ENCODE results near the gene ADD1.

DNA sequence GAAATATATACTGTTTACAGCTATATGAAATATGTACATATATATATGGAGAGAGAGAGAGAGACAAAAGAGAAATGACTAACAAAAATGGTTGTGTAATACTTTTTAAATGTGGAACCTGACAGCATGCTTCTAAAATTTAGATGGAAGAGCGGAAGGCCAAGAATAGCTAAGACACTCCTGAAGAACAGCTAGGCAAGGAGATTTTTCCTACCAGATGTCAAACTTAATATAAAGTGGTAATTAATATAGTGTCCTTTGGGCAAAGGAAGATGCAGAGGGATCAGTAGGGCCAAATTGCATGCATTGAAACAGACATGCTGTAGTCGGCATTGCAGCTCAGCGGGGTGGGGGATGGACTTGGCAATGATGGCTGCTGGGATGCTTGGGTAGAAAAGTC, 45.2 kb downstream of the ADD1 start:
- TF ChIP-seq, protein P1, sequence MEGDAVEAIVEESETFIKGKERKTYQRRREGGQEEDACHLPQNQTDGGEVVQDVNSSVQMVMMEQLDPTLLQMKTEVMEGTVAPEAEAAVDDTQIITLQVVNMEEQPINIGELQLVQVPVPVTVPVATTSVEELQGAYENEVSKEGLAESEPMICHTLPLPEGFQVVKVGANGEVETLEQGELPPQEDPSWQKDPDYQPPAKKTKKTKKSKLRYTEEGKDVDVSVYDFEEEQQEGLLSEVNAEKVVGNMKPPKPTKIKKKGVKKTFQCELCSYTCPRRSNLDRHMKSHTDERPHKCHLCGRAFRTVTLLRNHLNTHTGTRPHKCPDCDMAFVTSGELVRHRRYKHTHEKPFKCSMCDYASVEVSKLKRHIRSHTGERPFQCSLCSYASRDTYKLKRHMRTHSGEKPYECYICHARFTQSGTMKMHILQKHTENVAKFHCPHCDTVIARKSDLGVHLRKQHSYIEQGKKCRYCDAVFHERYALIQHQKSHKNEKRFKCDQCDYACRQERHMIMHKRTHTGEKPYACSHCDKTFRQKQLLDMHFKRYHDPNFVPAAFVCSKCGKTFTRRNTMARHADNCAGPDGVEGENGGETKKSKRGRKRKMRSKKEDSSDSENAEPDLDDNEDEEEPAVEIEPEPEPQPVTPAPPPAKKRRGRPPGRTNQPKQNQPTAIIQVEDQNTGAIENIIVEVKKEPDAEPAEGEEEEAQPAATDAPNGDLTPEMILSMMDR (conservative IDR thresholded peaks at IDR 0.05) = no peak
- TF ChIP-seq EZH2 (IDR thresholded peaks at IDR 0.05; ENCODE audit: low read depth) = no peak
